GM18873 (cell line): ENCODE data around the gene HNF1B.
A peak's percentile ranks its signal among the peaks of the same experiment; 100 is the strongest.
"Not testable (repeated sequence)": the region's sequence is repeated elsewhere in the genome, so short reads cannot be mapped to it uniquely, and the experiment has no call there.

ENCODE experiments used
- ATAC-seq: cut with Tn5 transposase; IDR thresholded peaks from one replicate; pipeline ENCODE4 v1.9.1; 2021; ENCODE audit warnings: mild to moderate bottlenecking, moderate library complexity, moderate number of reproducible peaks; ENCODE audit not compliant: unreplicated experiment, low FRiP score

HNF1B gene, protein sequence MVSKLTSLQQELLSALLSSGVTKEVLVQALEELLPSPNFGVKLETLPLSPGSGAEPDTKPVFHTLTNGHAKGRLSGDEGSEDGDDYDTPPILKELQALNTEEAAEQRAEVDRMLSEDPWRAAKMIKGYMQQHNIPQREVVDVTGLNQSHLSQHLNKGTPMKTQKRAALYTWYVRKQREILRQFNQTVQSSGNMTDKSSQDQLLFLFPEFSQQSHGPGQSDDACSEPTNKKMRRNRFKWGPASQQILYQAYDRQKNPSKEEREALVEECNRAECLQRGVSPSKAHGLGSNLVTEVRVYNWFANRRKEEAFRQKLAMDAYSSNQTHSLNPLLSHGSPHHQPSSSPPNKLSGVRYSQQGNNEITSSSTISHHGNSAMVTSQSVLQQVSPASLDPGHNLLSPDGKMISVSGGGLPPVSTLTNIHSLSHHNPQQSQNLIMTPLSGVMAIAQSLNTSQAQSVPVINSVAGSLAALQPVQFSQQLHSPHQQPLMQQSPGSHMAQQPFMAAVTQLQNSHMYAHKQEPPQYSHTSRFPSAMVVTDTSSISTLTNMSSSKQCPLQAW

DNA sequence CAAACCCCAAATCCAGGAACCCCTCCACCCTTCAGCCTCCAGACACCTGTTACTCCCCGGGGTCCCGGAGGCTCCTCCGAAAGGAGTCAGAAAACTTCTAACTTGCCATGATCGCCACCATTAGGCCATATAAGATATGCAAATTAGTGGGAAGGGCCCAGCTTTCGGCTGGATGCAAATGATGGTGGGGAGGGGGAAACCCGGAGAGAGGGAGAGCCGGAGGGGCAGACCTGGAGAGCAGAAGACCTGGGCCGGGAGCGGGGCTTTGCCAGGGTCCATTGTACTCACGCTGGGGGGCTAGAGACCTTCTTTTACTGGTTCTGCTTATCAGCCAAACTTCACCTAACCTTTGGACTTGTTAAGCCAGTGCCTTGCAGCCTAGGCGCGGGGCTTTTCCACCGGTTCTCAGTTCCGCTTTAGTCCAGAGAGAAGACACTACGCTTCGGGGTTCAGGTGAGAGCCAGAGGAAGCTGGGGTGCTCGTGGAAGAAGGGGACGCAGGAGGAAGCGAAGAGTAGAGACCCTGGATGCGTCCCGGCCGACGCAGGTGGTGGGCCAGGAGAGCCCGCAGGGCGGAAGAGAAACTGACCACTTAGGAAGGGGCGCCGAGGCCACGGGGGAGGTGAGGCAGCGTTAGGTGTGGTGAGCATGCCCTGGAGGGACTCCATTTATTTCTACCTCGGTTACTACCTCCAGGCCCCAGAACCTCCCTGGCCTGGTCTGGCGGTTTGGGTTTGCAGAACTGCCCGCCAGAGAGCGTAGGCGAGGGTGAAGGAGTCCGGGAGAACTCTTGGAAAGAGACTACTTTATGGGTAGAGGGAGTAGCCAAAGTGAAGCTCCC, at the start of gene HNF1B:
Gene HNF1B, minus strand, starts transcription at position 99 of the 840 bp plus-strand sequence. CDS start 175 bp downstream, outside the sequence.
- peak; percentile 46 for ATAC-seq

- ATAC-seq, result no peak
Measured at GRCh38 chr17:37792787-37793186, 47.9 kb upstream of the HNF1B start.

GRCh38 chr17:37791447-37792399, 46.9 kb upstream of the HNF1B start:
- ATAC-seq, result no peak

DNA sequence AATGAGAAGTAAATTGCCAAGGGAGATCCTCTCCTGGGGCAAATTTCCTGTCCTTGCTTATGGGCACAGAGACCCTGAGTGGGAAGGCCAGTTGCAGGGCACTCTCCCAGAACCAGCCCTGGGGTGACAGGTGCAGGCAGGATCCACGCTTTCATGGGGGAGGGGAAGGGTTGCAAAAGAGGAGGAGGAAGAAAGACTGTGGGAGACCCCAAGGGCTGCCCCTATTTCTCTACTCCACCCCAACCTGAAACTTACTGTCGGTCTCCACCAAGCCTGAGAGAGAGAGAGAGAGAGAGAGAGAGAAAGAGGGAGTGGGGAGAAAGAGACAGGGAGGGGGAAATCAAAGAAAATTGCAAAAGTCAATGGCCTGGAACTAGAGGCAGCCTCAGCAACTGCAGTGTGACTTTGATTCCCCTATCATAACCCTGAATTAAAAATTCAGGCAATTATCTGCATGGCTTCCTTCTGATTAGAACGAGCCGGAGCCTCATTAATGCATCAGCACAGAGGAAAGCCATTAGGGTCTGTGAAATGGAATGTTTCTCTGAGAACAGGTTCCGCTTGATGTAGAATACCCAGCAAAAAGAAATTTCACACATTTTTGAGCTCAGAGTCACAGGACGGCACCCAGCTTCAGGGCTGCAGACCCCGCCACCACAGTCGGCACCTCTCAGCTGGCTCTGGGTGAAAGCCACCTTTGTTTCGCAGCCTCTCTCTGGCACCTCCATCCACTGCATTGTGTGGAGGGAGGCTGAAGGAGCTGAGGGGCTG, 45.1 kb upstream of the HNF1B start:
- ATAC-seq, result no peak

GRCh38 chr17:37789021-37789565, 44.2 kb upstream of the HNF1B start:
- no peak for ATAC-seq

- no peak for ATAC-seq
Measured at GRCh38 chr17:37788526-37788925, 43.7 kb upstream of the HNF1B start.

- ATAC-seq, result no peak
Measured at GRCh38 chr17:37787055-37787757, 42.3 kb upstream of the HNF1B start.

- ATAC-seq, result no peak
Measured at GRCh38 chr17:37786481-37786880, 41.6 kb upstream of the HNF1B start.

DNA sequence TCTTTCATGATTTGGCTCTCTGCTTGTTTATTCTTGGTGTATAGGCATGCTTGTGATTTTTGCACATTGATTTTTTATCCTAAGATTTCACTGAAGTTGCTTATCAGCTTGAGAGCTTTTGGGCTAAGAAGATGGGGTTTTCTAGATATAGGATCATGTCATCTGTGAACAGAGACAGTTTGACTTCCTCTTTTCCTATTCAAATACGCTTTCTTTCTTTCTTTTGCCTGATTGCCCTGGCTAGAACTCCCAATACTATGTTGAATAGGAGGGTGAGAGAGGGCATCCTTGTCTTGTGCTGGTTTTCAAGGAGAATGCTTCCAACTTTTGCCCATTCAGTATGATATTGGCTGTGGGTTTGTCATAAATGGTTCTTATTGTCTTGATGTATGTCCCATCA, 37.6 kb upstream of the HNF1B start:
- ATAC-seq, result not testable (repeated sequence)

DNA sequence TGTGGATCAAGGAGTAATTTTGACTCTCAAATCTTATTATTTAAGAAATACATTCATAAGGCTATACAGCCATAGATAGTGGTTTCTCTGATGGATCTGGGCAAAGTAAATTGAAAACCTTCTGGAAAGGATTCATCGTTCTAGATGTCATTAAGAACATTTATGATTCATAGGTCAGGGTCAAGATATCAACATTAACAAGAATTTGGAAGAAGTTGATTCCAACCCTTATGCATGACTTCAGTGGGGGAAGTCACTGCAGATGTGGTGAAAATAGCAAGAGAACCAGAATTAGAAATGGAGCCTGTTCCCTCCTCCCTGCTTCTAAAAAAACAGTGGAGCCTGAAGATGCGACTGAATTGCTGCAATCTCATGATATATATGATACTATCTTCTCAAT, 36.6 kb upstream of the HNF1B start:
- no peak for ATAC-seq

- no peak for ATAC-seq
Measured at GRCh38 chr17:37779554-37779953, 34.7 kb upstream of the HNF1B start.

- ATAC-seq, result peak; percentile 64
Measured at GRCh38 chr17:37774504-37774903, 29.6 kb upstream of the HNF1B start.

DNA sequence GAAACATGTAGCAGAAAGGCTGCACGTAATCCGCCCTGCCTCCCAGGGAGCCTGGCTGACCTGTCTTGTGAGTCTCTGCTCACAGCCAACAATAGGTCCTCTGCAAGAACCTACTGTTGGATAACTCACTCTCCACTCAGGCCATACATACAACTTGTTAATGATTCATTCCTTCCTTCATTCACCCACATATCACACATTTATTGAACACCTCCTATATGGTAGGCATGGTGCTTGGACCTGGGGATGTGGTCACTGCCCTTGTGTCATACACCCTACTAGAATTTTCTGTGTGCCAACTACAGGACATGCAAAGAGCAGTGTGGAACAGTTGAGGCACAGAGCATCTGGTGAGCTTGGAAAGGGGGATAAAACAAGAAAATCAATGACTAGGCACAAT, 28.1 kb upstream of the HNF1B start:
- ATAC-seq, result no peak

DNA sequence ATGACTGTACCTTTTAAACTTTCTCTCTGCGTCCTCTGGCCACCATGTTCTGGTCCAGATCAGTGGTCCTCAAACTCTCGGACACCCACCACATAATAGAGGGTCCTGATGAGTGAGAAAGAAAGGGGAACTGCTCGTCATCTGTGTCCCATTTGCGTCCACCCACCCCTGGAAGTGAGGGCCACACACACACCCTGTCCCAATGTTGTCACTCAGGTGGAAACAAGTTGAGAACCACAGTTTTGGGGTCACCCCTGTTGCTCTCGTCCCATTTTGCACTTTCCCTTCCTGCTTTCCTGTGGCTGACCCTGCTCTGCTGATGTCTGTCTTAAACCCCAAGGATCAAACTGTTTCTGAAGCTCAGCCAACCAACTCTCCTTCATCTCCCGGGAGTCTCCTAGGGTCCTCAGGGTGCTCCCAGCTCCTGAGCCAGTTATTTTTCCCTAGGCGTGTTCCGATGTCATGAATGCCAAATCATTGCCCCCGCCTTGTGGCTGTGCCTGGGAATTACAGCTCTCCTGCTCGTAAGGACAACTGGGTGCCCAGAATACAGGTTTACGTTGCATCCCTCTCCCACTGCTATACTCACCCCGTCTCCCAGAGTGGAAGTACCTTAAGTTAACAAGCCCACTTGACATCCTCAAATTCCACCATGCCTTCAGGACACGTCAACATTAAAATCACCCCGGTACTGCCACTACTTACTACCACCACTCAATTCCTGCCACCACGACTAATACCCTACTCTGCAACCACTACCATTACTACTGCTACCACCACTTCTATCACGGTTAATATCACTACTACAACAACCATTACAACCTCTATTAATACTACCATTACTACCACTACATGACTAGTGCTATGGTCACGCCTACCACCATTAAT, 26.0 kb upstream of the HNF1B start:
- no peak for ATAC-seq

DNA sequence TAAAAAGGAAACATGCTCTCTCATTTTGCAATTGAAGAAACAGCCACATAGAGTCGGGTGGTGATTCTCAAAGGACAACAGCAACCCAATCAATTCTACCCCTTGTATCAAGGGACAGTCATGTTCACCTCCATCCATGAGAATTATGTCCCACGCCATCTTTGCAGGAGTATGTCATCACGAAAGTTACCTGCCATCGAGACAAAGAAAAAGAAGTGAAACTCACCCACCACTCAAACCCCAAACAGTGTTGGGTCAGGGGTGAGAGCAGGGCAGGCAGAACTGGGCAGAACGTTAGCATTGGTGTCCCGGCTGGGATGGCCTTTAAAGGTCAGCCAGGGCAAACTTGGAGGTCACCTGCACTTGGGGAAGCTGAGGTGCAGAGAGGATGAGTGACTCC, 24.2 kb upstream of the HNF1B start:
- no peak for ATAC-seq

DNA sequence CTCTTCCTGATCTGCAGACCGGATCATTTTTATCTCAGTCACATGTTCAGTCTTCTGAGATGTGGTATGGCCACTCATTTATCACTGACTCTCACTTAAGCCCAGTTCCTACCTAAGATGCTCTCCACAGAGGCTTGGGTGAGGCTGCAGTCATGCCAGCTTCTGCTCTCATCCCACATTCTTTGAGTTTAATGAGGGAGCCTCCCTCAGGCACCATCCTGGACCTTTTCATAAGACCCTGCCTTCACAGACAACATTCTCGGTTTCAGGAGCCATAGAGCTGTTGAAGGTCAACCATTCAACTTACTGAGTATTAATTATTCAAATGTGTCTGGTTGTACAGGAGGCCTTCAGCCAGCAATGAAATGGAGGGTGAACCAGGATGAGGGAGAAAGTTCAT, 23.6 kb upstream of the HNF1B start:
- no peak for ATAC-seq

- no peak for ATAC-seq
Measured at GRCh38 chr17:37766971-37767370, 22.1 kb upstream of the HNF1B start.

DNA sequence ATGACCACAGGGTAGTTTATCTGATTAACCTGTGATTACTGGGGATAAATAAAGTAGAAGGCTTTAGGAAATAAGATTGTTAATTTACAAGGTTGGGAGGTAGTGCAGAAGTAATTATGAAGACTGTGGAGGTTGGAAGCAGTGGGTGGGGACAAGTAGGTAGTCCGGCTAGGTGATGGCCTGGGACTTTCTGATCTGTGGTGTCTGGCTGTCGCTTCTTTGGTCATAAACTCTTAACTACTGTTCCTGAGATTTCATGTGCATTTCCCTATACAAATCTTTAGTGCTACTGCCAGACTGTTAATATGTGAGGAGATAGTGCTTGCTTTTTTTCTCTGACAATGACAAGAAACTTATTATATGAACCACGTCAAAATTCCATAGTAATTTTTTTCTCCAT, 19.5 kb upstream of the HNF1B start:
- ATAC-seq, result no peak
